ENCODE measurements around the gene MAN1C1. TPM values are rescaled to one million over a fixed set of nuclear protein-coding genes. Genes with fewer than 3 reads are reported as not detected.
"Not testable (repeated sequence)": the region's sequence is repeated elsewhere in the genome, so short reads cannot be mapped to it uniquely, and the experiment has no call there.

Gene MAN1C1
- polyA plus RNA-seq, 1 donor, result 13.9 TPM

- no peak for DNase-seq
Measured at GRCh38 chr1:25631750-25632485, 15.3 kb downstream of the MAN1C1 start.

GRCh38 chr1:25634066-25634465, 17.5 kb downstream of the MAN1C1 start:
- DNase-seq, result no peak

GRCh38 chr1:25634896-25635295, 18.3 kb downstream of the MAN1C1 start:
- no peak for DNase-seq

GRCh38 chr1:25636141-25636540, 19.6 kb downstream of the MAN1C1 start:
- DNase-seq, result not testable (repeated sequence)

- DNase-seq, result no peak
Measured at GRCh38 chr1:25640646-25641328, 24.2 kb downstream of the MAN1C1 start.

GRCh38 chr1:25641329-25641725, 24.7 kb downstream of the MAN1C1 start:
- no peak for DNase-seq

- no peak for DNase-seq
Measured at GRCh38 chr1:25641931-25642573, 25.5 kb downstream of the MAN1C1 start.

- DNase-seq, result no peak
Measured at GRCh38 chr1:25642574-25643108, 26.1 kb downstream of the MAN1C1 start.

GRCh38 chr1:25643929-25644328, 27.3 kb downstream of the MAN1C1 start:
- DNase-seq, result no peak

GRCh38 chr1:25644962-25645361, 28.4 kb downstream of the MAN1C1 start:
- no peak for DNase-seq

- DNase-seq, result no peak
Measured at GRCh38 chr1:25645637-25646400, 29.2 kb downstream of the MAN1C1 start.

GRCh38 chr1:25647106-25647505, 30.5 kb downstream of the MAN1C1 start:
- DNase-seq, result no peak

- DNase-seq, result no peak
Measured at GRCh38 chr1:25647863-25648262, 31.3 kb downstream of the MAN1C1 start.

- DNase-seq, result no peak
Measured at GRCh38 chr1:25648681-25649440, 32.3 kb downstream of the MAN1C1 start.

- no peak for DNase-seq
Measured at GRCh38 chr1:25649505-25650288, 33.1 kb downstream of the MAN1C1 start.

GRCh38 chr1:25650289-25650576, 33.6 kb downstream of the MAN1C1 start:
- no peak for DNase-seq

- no peak for DNase-seq
Measured at GRCh38 chr1:25651036-25651640, 34.5 kb downstream of the MAN1C1 start.

GRCh38 chr1:25651824-25652741, 35.5 kb downstream of the MAN1C1 start:
- DNase-seq, result no peak

GRCh38 chr1:25653558-25653957, 37.0 kb downstream of the MAN1C1 start:
- no peak for DNase-seq

Data from left kidney (tissue), 2 donors.